Small intestine (tissue), 7 donors: ENCODE measurements around the gene FBXO47. TPM values are rescaled to one million over a fixed set of nuclear protein-coding genes. Genes with fewer than 3 reads are reported as not detected.

Experiments used
- DNase-seq, 2 donors: peaks; one replicate each; pipeline versions ENCODE4 v3.0.0 to v3.0.0-alpha.2; 2013
- FAIRE-seq: peaks from 2 replicates; lab custom pipeline; 2012; peaks lifted over from hg19 to GRCh38; lab: Jason Lieb, UNC
- H3K27ac ChIP-seq, 3 donors: one replicate each; pipeline ENCODE4 v1.5.1; 2013; ENCODE audit warnings: low read length in 2 of 3, mild to moderate bottlenecking in 2 of 3, control low read depth in 1 of 3, inconsistent platforms in 1 of 3, low read depth in 1 of 3, moderate library complexity in 1 of 3
- H3K27me3 ChIP-seq, 3 donors: one replicate each; pipeline ENCODE4 v1.6.1; 2013; ENCODE audit warnings: low read length in 3 of 3, inconsistent platforms in 1 of 3; ENCODE audit not compliant: control insufficient read depth in 3 of 3, insufficient read depth in 3 of 3
- H3K36me3 ChIP-seq, 3 donors: one replicate each; pipeline ENCODE4 v1.6.1; 2013; ENCODE audit warnings: low read length in 3 of 3, inconsistent platforms in 1 of 3, low read depth in 1 of 3, mild to moderate bottlenecking in 1 of 3, moderate library complexity in 1 of 3; ENCODE audit not compliant: control insufficient read depth in 3 of 3, insufficient read depth in 2 of 3
- H3K4me1 ChIP-seq, 3 donors: one replicate each; pipeline ENCODE4 v1.6.1; 2013; ENCODE audit warnings: low read length in 2 of 3, inconsistent platforms in 1 of 3, low read depth in 1 of 3, mild to moderate bottlenecking in 1 of 3, moderate library complexity in 1 of 3; ENCODE audit not compliant: control insufficient read depth in 3 of 3, insufficient read depth in 2 of 3
- H3K4me3 ChIP-seq, 3 donors: one replicate each; pipeline ENCODE4 v1.5.1; 2013; ENCODE audit warnings: low read length in 3 of 3, control low read depth in 1 of 3, inconsistent platforms in 1 of 3, low read depth in 1 of 3, mild to moderate bottlenecking in 1 of 3, moderate library complexity in 1 of 3
- H3K9me3 ChIP-seq, 2 donors: one replicate each; pipeline ENCODE4 v1.6.1; 2013; ENCODE audit warnings: low read depth in 1 of 2, low read length in 1 of 2; ENCODE audit not compliant: control insufficient read depth in 2 of 2, insufficient read depth in 1 of 2
- WGBS, 3 donors: extraction: QIAGEN DNeasy Blood & Tissue Kit; methylation state at CpG; one replicate each; pipeline ENCODE4 v1.1.7; 2013; 5-methylcytosine and 5-hydroxymethylcytosine counted together
- polyA plus RNA-seq, 4 donors: library from polyadenylated mRNA; stranded (reverse) in 3 of 4; unstranded in 1 of 4; fragments of 200-250 nt in 3 of 4; fragments of 120-200 nt in 1 of 4; gene quantifications; one replicate each; pipeline versions ENCODE4 v1.2.1 to v1.2.3, GENCODE V29; 2013
- donor health status: healthy with polysubstance abuse.
- donor health status: control.
- donor health status: control.
- donor health status: Bipolar disorder and iron deficiency.
- donor health status: healthy.

Gene FBXO47
- polyA plus RNA-seq, 4 donors: 0.01 TPM; not detected in 3

GRCh38 chr17:38907930-38908675 is 59.1 kb downstream of the FBXO47 start:
- Histone ChIP-seq H3K9me3 (no peaks in the 10 kb centered on the region), H3K4me3 (no peak overlapping the region), H3K36me3 (peaks cover 8 to 88% (median 16%) of the 10 kb centered on the region in 3 donors), H3K27ac (peak overlapping the region in 2 of 3 donors; percentile 15 to 57), H3K4me1 (peaks cover 5 to 26% (median 13%) of the 10 kb centered on the region in 3 donors), H3K27me3 (no peaks in the 10 kb centered on the region)
- FAIRE-seq (no peak), DNase-seq (no peak)
- WGBS, 3 donors: 65 to 73% (median 67%) methylated on average over 14 to 15 of the region's 15 CpGs

- H3K9me3 ChIP-seq: no peaks in the 10 kb centered on the region
- no peak for FAIRE-seq
- no peak for DNase-seq
- no peaks in the 10 kb centered on the region for H3K27me3 ChIP-seq
- WGBS, 3 donors: 74 to 87% (median 86%) methylated on average over 7 of the region's 7 CpGs
- H3K4me1 ChIP-seq: peaks cover 5 to 20% (median 9%) of the 10 kb centered on the region in 3 donors
- H3K4me3 ChIP-seq: no peak overlapping the region
- H3K36me3 ChIP-seq: peaks cover 12 to 88% (median 14%) of the 10 kb centered on the region in 3 donors
- H3K27ac ChIP-seq: peak overlapping the region in 1 of 3 donors; percentile 48
These were observed 60.6 kb downstream of the FBXO47 start for GRCh38 chr17:38906460-38907228.

- H3K36me3 ChIP-seq: peaks cover 8 to 88% (median 13%) of the 10 kb centered on the region in 3 donors
These were observed 61.8 kb downstream of the FBXO47 start for GRCh38 chr17:38905375-38905774.

GRCh38 chr17:38904892-38905291 is 62.3 kb downstream of the FBXO47 start:
- Histone ChIP-seq H3K36me3 (peaks cover 8 to 88% (median 13%) of the 10 kb centered on the region in 3 donors), H3K27me3 (no peaks in the 10 kb centered on the region), H3K4me1 (peaks cover 5 to 18% (median 9%) of the 10 kb centered on the region in 3 donors), H3K27ac (no peak overlapping the region), H3K9me3 (no peaks in the 10 kb centered on the region), H3K4me3 (no peak overlapping the region)
- FAIRE-seq: no peak
- no peak for DNase-seq
- 93 to 99% (median 97%) methylated on average over 3 of the region's 3 CpGs for WGBS, 3 donors

More at GRCh38 chr17:38905375-38905774, 61.8 kb downstream of the FBXO47 start:
- no peak overlapping the region for H3K27ac ChIP-seq
- 89 to 96% (median 95%) methylated on average over 10 of the region's 10 CpGs for WGBS, 3 donors
- no peaks in the 10 kb centered on the region for H3K9me3 ChIP-seq
- FAIRE-seq (no peak), DNase-seq (no peak)
- no peak overlapping the region for H3K4me3 ChIP-seq
- H3K27me3 ChIP-seq: no peaks in the 10 kb centered on the region
- H3K4me1 ChIP-seq: peaks cover 5 to 18% (median 9%) of the 10 kb centered on the region in 3 donors

DNA sequence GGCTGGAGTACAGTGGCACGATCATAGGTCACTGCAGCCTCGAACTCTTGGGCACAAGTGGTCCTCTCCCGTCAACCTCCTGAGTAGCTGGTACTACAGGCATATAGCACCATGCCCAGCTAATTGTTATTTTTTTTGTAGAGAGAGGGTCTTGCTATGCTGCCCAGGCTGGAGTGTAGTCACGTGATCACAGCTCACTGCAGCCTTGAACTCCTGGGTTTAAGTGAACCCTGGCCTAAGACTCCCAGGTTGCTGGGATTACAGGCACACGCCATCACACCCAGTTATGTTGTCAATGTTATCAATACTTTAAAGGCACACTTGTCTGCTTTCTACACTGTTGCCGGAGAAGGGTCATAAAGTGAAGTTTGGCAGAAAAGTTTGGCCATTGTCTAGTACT is 63.8 kb downstream of the FBXO47 start:
- WGBS, 3 donors: 58 to 84% (median 74%) methylated on average over 6 of the region's 6 CpGs
- no peaks in the 10 kb centered on the region for H3K27me3 ChIP-seq
- FAIRE-seq (no peak), DNase-seq (no peak)
- H3K4me3 ChIP-seq: no peak overlapping the region
- H3K27ac ChIP-seq: no peak overlapping the region
- H3K9me3 ChIP-seq: no peaks in the 10 kb centered on the region
- H3K36me3 ChIP-seq: peaks cover 11 to 88% (median 14%) of the 10 kb centered on the region in 3 donors
- H3K4me1 ChIP-seq: peaks cover 8 to 32% (median 13%) of the 10 kb centered on the region in 3 donors

DNA sequence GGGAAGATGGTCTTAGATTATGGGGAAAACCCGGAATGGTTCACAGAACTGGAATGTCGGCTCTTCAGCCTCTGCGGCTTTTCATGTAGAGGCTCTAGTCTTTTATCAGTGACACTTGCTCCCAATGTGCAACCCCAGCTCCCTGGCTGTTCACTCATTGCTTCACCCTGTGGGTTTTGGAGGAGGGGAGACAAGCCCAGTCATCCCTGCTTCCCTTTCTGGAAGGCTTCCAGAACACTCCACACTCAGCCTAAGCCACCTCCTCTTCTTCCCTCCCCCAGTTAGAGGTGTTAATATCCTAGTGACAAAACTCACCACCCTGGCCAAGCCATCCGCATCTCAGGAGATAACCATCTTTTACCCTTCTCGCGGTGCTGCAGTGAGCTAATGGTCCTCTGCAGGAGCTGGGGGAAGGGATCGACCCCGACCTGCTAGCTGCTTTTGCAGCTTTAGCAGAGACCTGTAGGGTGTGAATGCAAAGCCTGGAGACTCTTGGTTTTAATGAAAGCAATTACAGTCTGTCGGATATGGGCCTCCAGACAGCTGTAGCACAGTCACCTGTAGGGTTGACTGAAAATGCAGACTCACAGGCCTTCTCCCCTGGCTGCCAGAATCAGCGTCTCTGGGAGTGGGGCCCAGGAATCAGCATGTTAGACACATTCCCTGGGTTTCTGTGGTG is 66.1 kb downstream of the FBXO47 start:
- no peak for FAIRE-seq
- no peak overlapping the region for H3K4me3 ChIP-seq
- no peaks in the 10 kb centered on the region for H3K9me3 ChIP-seq
- H3K27me3 ChIP-seq: no peaks in the 10 kb centered on the region
- peaks cover 11 to 44% (median 24%) of the 10 kb centered on the region in 3 donors for H3K4me1 ChIP-seq
- peaks cover 6 to 88% (median 14%) of the 10 kb centered on the region in 3 donors for H3K36me3 ChIP-seq
- peak overlapping the region in 2 of 3 donors; percentile 22 to 35 for H3K27ac ChIP-seq
- WGBS, 3 donors: 43 to 59% (median 58%) methylated on average over 10 of the region's 10 CpGs
- DNase-seq: no peak

- Histone ChIP-seq H3K27ac (peak overlapping the region; percentile 91 to 92 (median 91)), H3K4me3 (no peak overlapping the region), H3K36me3 (peaks cover 4 to 94% (median 14%) of the 10 kb centered on the region in 3 donors), H3K27me3 (no peaks in the 10 kb centered on the region), H3K4me1 (peaks cover 11 to 49% (median 29%) of the 10 kb centered on the region in 3 donors), H3K9me3 (no peaks in the 10 kb centered on the region)
- DNase-seq (no peak), FAIRE-seq (no peak)
- 58 to 68% (median 66%) methylated on average over 5 of the region's 5 CpGs for WGBS, 3 donors
These were observed 67.8 kb downstream of the FBXO47 start for GRCh38 chr17:38899421-38899820.
